DOHH2 (cell line): Measurements from ENCODE around the gene APBA2.

ENCODE experiments used
- CTCF ChIP-seq: fragments of 200-600 bp; sonication (generic); IDR thresholded peaks from one replicate; pipeline ENCODE4 v1.5.1; 2014; ENCODE audit warnings: antibody characterized with exemption, mild to moderate bottlenecking, low read depth, low read length; ENCODE audit not compliant: poor library complexity, severe bottlenecking
- EZH2phosphoT487 ChIP-seq: fragments of 200-600 bp; sonication (generic); IDR thresholded peaks from 2 replicates; pipeline ENCODE4 v1.6.1; 2017; ENCODE audit warnings: borderline replicate concordance, mild to moderate bottlenecking, antibody characterized with exemption, low read length, moderate library complexity, mixed read lengths

- TF ChIP-seq CTCF (no peak), EZH2phosphoT487 (no peak)
Measured at GRCh38 chr15:28890711-28891495, 5.1 kb downstream of the APBA2 start.
